Thyroid gland (tissue), 4 donors: Measurements from ENCODE around the gene TRAK1. TPM values are rescaled to one million over a fixed set of nuclear protein-coding genes. Genes with fewer than 3 reads are reported as not detected.

ENCODE experiments used
- DNase-seq, 2 donors: peaks; one replicate each; pipeline ENCODE4 v3.0.0-alpha.2; 2019
- H3K27ac ChIP-seq, 3 donors: fragments of 200-600 bp; sonication (generic); 1 replicate in 2 of 3; 2 replicates in 1 of 3; pipeline ENCODE4 v1.5.1; 2016 to 2019; ENCODE audit warnings: mild to moderate bottlenecking in 1 of 3, moderate library complexity in 1 of 3
- H3K27me3 ChIP-seq: fragments of 200-600 bp; sonication (generic); one replicate; pipeline ENCODE4 v1.5.1; 2019
- H3K36me3 ChIP-seq, 2 donors: fragments of 200-600 bp; sonication (generic); one replicate each; pipeline ENCODE4 v1.5.1; 2016 to 2019
- H3K4me1 ChIP-seq, 2 donors: fragments of 200-600 bp; sonication (generic); one replicate each; pipeline ENCODE4 v1.5.1; 2017 to 2019
- H3K4me3 ChIP-seq, 3 donors: fragments of 200-600 bp; sonication (generic); replicated peaks in 1 of 3; 1 replicate in 2 of 3; 2 replicates in 1 of 3; pipeline ENCODE4 v1.5.1; 2016; ENCODE audit warnings: mild to moderate bottlenecking in 1 of 3
- H3K9me3 ChIP-seq: fragments of 200-600 bp; sonication (generic); one replicate; pipeline ENCODE4 v1.5.1; 2017
- CTCF ChIP-seq, 6 experiments: fragments of 200-600 bp in 3 of 6; fragments of 450-650 bp in 3 of 6; sonication (generic) in 3 of 6; IDR thresholded peaks; one replicate each; pipeline ENCODE4 v1.5.1; 2016 to 2019; ENCODE audit warnings: antibody characterized with exemption in 6 of 6, mild to moderate bottlenecking in 2 of 6, inconsistent platforms in 1 of 6, moderate library complexity in 1 of 6
- POLR2A ChIP-seq, 2 donors: fragments of 450-650 bp; IDR thresholded peaks; one replicate each; pipeline ENCODE4 v1.6.1; 2017; ENCODE audit warnings: antibody characterized with exemption in 2 of 2, mild to moderate bottlenecking in 2 of 2, moderate library complexity in 1 of 2
- WGBS, 2 donors: methylation state at CpG; one replicate each; pipeline ENCODE4 v1.1.5; 2017; 5-methylcytosine and 5-hydroxymethylcytosine counted together
- intact Hi-C: fragments of 100-400 bp; cut with DNase I; formaldehyde crosslinking; loops from one replicate; pipeline ENCODE4 v1.15.1; 2023
- total RNA-seq, 4 donors: library from RNA; depleted of rRNA; stranded (reverse); fragments of >200 nt; gene quantifications; one replicate each; pipeline ENCODE4 v1.2.3, GENCODE V29; 2016

TRAK1 gene
- total RNA-seq, 4 donors from 2014 or later, result 46.1 to 87.8 (median 76.4) TPM

GRCh38 chr3:42175386-42176240, 84.5 kb downstream of the TRAK1 start:
- no peak overlapping the region for H3K4me3 ChIP-seq
- 80 to 81% methylated on average over 9 of the region's 9 CpGs for WGBS, 2 donors
- no peaks in the 10 kb centered on the region for H3K9me3 ChIP-seq
- H3K27ac ChIP-seq, result no peak overlapping the region
- H3K27me3 ChIP-seq, result no peaks in the 10 kb centered on the region
- peaks cover 12 to 18% of the 10 kb centered on the region in 2 donors for H3K4me1 ChIP-seq
- no peaks in the 10 kb centered on the region for H3K36me3 ChIP-seq
- no peak for DNase-seq
- intact Hi-C loops, result no loop called here
- no peak for TF ChIP-seq POLR2A (IDR thresholded peaks at IDR 0.05)
- no peak for TF ChIP-seq CTCF (IDR thresholded peaks at IDR 0.05)

- Histone ChIP-seq H3K27me3 (no peaks in the 10 kb centered on the region), H3K36me3 (no peaks in the 10 kb centered on the region), H3K4me1 (peaks cover 12 to 18% of the 10 kb centered on the region in 2 donors), H3K27ac (no peak overlapping the region), H3K4me3 (no peak overlapping the region), H3K9me3 (no peaks in the 10 kb centered on the region)
- DNase-seq, result no peak
- intact Hi-C loops, result no loop called here
- no peak for TF ChIP-seq CTCF (IDR thresholded peaks at IDR 0.05)
- TF ChIP-seq POLR2A (IDR thresholded peaks at IDR 0.05), result no peak
- WGBS, 2 donors, result 91 to 92% methylated on average over 6 of the region's 7 CpGs
Measured at GRCh38 chr3:42176242-42177034, 85.3 kb downstream of the TRAK1 start.

- H3K4me1 ChIP-seq, result peaks cover 12 to 18% of the 10 kb centered on the region in 2 donors
- WGBS, 2 donors, result 83% methylated on average over 6 of the region's 6 CpGs
- intact Hi-C loops, result no loop called here
- no peaks in the 10 kb centered on the region for H3K27me3 ChIP-seq
- no peak overlapping the region for H3K4me3 ChIP-seq
- no peaks in the 10 kb centered on the region for H3K9me3 ChIP-seq
- no peak overlapping the region for H3K27ac ChIP-seq
- no peak for TF ChIP-seq CTCF (IDR thresholded peaks at IDR 0.05)
- TF ChIP-seq POLR2A (IDR thresholded peaks at IDR 0.05), result no peak
- H3K36me3 ChIP-seq, result no peaks in the 10 kb centered on the region
- no peak for DNase-seq
Measured at GRCh38 chr3:42177068-42177800, 86.1 kb downstream of the TRAK1 start.

GRCh38 chr3:42177801-42178150, 86.6 kb downstream of the TRAK1 start:
- TF ChIP-seq CTCF (IDR thresholded peaks at IDR 0.05) (no peak), POLR2A (IDR thresholded peaks at IDR 0.05) (no peak)
- no peak overlapping the region for H3K4me3 ChIP-seq
- 99% methylated on average over 9 of the region's 9 CpGs for WGBS, 2 donors
- intact Hi-C loops, result no loop called here
- no peaks in the 10 kb centered on the region for H3K36me3 ChIP-seq
- no peaks in the 10 kb centered on the region for H3K27me3 ChIP-seq
- peaks cover 12 to 20% of the 10 kb centered on the region in 2 donors for H3K4me1 ChIP-seq
- H3K27ac ChIP-seq, result no peak overlapping the region
- no peak for DNase-seq
- H3K9me3 ChIP-seq, result no peaks in the 10 kb centered on the region
